GM21825 (cell line): Measurements from ENCODE around the gene HAGH.

ENCODE experiments used
- ATAC-seq: cut with Tn5 transposase; IDR thresholded peaks from one replicate; pipeline ENCODE4 v1.9.1; 2021; ENCODE audit warnings: mild to moderate bottlenecking, moderate library complexity; ENCODE audit not compliant: unreplicated experiment

HAGH gene

DNA sequence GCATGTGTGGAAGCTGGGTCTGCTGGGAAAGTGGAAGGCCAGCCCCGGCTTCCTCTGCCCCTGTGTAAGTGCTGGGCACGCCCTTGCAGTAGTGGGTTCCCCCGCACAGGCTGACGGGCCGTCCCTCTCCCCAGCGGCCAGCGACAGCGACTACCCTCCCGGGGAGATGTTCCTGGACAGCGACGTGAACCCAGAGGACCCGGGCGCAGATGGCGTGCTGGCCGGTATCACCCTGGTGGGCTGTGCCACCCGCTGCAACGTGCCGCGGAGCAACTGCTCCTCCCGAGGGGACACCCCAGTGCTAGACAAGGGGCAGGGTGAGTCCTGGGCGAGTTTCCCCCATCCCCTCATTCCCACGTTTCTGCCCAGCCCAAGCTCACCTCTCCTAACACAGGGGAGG lies 60.8 kb downstream of the HAGH start:
- ATAC-seq = no peak

DNA sequence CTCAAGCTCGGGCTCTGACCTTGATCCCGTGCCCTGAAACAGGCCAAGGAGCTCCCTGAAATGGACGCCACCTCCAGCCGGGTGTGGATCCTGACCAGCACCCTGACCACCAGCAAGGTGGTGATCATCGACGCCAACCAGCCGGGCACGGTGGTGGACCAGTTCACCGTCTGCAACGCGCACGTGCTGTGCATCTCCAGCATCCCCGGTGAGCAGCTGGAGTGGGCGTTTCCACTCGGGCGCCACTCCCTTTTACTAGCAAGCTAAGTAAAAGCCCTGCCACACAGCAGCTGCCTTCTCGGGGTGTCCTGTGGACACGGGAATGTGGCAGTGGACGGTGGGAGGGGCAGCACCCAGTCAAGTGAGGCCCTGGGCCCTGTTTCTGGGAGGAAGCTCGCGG lies 61.7 kb downstream of the HAGH start:
- no peak for ATAC-seq

DNA sequence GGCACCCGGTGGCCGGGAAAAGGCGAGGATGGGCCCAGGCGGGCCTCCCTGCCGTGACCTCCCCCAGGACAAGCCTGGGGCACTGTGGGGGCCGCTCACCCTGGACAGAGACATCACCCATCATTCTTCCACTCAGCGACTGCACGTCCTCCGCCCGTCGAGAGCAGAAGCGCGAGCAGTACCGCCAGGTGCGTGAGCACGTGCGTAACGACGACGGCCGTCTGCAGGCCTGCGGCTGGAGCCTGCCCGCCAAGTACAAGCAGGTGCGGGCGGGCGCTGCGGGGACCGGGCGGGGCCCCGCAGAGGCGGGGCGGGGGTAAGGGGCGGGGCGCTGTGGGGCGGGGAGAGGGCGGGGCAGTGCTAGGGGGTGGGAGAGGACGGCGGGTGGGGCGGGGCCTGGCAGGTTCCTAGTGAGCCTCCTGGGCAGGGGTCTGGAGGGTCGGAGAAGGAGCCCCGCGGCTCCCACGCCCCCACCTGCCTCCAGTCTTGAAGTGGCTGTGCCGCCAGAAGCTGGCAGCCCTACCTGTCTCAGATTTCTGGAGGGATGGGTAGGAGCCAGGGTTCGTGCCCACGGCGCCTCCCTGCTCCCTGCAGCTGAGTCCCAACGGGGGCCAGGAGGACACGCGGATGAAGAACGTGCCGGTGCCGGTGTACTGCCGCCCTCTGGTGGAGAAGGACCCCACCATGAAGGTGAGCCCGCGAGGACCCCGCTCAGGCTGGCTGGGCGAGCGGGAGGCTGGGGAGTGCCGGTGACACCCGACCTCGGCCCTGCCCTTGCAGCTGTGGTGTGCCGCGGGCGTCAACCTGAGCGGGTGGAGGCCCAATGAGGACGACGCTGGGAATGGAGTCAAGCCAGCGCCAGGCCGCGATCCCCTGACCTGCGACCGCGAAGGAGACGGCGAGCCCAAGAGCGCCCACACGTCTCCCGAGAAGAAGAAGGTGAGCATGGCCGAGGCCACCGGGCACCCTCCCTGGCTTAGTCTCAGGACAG lies 62.8 kb downstream of the HAGH start:
- ATAC-seq = no peak

DNA sequence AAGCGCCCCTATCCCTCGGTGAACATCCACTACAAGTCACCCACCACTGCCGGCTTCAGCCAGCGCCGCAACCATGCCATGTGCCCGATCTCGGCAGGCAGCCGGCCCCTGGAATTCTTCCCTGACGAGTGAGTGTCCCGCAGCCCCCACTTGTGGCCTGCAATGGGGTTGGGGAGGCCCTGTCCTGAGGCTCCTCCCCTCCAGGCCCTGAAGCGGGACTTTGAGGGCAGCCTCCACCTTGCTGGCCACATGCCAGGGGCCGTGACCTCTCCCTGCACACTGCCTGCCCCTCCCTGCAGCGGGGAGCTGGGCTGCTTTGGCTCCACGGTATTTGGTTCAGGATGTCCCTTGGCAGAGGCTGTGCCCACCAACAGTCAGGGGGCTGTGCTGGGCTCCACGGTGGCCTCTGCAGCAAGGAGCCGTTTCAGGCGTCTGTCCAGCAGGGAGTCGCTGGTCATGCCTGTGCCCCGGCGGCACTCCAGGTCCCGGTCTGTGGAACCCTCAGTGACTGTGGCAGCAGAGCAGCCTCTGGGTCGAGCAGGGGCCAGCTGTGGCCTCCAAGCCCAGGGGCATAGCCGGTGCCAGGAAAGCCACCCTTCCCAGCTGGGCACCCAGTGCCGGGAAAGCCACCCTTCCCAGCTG lies 63.6 kb downstream of the HAGH start:
- no peak for ATAC-seq

DNA sequence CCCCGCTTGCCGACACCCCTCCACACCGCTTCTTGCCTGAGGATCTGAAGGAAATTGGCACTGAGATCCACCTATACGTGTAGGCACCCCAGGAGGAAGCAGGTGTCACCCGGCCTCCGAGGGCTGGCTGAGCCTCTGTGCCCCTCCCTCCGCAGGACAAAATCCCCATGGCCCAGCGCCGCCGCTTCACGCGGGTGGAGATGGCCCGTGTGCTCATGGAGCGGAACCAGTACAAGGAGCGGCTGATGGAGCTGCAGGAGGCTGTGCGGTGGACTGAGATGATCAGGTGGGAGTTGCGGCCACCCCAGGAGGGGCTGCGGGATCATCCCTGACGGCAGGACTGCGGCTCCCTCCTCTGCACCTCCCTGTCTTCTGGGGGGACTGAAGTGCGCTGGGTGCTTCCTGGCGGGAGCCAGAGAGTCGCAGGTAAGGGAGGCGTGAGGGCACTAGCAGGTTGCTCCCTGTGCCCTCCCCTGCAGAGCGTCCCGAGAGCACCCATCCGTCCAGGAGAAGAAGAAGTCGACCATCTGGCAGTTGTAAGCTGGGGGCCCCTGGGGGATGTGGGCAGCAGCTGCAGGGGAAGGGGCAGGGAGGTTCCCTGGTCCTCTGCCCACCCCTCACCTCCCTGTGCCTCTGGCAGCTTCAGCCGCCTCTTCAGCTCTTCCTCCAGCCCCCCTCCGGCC lies 64.3 kb downstream of the HAGH start:
- no peak for ATAC-seq

DNA sequence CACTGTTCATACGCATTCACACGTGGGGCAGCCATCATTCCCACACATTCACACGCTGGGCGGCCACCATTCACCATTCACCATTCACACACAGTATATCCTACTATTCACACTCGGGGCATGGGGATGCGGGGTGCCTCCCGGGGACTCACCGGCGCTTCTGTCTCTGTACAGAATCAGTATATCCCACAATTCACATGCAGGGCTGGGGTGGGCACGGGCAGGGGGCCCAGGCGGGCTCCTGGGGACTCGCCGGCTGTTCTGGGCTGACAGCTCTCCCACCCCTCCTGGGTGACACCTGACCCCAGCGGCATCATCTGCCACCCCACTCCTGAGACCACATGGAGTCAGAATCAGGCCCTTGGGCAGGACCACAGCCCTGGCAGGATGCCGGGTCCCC lies 64.9 kb downstream of the HAGH start:
- ATAC-seq = no peak

DNA sequence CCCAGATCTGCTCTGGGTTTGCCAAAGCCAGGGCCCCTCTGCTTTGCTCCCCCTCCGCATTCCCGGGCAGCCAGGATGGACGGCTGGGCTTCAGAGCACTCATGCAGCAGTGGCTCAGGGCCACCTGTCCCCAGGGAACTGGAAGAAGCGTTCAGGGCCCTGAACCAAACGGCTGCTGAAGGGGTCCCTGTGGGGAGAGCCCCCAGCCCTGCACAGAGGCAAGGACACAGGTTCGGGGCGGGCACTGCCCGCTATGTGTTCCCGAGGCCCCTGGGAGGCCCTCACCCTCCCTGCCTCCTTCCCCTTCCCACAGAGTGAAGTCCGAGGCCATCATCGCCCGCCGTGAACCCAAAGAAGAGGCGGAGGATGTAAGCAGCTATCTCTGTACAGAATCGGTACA lies 65.7 kb downstream of the HAGH start:
- ATAC-seq = no peak

DNA sequence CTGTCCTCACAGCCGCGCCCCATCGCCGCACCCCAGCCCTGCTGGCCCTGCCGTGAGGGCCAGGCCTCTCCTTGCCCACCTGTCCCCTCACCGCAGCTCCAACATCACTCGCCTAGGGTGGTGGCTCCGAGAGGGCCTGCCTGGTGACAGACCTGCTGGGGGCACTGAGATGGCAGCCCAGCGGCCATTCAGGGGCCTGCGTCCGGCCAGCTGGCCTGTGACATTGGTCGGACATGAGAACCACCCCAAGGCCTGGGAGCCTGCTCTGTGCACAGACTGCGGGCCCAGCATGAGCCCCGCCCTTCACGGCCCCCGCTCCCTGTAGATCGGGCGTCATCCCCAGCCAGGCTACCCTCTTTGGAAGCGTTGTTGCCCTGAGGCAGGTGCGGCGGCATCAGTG lies 67.1 kb downstream of the HAGH start:
- no peak for ATAC-seq

DNA sequence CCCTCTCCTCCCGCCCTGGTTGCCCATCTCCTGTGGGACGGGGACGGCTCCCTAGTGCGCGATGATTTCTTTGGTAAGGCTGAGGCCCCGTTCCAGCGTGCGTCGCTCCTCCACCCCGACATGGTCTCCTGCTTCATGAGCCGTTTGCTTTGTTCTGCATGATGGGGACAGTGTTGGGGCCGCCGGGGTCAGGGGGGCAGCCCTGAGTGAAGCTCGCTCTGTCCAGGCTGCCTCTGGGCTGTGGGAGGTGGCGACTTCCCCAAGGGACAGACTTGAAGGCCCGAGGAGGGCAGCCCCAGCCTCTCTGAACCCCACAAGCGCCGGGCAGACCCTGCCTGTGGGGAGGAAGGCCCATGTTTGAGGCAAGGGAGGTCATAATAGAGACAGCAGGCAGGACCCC lies 67.7 kb downstream of the HAGH start:
- ATAC-seq = no peak

DNA sequence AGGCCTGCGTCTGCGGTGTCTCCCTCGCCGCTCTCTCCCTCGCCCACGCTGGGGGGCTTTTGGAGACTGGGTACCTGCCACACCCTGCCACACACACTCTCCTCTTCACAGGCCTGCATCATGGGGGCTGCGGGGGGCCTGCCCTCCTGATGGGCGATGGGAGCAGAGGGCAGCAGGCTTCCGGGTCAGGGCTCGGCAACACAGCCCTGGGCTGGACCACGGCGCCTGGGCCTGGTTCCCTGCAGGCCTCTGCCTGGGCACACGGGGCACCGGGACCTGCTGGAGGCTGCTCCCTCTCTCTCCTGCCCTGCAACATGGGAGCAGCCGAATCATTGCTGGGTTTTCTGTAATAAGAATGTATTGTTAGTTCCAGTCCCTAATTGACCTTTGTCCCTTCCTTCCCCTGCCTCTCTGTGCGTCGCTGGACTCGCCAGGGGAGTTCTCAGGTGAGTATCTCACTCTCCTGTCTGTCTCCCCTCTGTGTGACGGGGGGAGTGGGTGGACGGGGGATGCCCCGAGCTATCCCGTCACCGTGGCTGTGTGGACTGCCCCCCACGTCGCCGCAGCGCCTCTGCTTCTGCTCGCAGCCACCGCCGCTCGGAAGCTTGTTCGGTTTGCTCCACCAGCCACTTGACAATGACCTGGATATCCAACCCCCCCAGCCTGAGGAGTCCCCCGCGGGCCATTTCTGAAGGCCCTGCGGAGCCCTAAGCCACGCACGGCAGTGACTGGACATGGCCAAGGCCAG lies 68.7 kb downstream of the HAGH start:
- ATAC-seq = no peak
